PC-3 (cell line): ENCODE results near the gene S100PBP.

Experiments used
- EZH2 ChIP-seq: fragments of 300-600 bp; sonication (generic); IDR thresholded peaks from one replicate; pipeline ENCODE4 v1.6.1; 2017; ENCODE audit warnings: antibody characterized with exemption, mild to moderate bottlenecking, low read length; ENCODE audit not compliant: unreplicated experiment
- EZH2phosphoT487 ChIP-seq: fragments of 300-600 bp; sonication (generic); IDR thresholded peaks from 2 replicates; pipeline ENCODE4 v1.6.1; 2018; ENCODE audit warnings: mild to moderate bottlenecking, antibody characterized with exemption, low read length, borderline replicate concordance
- TF ChIP-seq, protein P1 (sequence below): fragments of 300-600 bp; sonication (generic); conservative IDR thresholded peaks from 2 replicates; pipeline ENCODE4 v1.5.1; 2017; ENCODE audit warnings: antibody characterized with exemption, low read depth, mild to moderate bottlenecking, low read length

DNA sequence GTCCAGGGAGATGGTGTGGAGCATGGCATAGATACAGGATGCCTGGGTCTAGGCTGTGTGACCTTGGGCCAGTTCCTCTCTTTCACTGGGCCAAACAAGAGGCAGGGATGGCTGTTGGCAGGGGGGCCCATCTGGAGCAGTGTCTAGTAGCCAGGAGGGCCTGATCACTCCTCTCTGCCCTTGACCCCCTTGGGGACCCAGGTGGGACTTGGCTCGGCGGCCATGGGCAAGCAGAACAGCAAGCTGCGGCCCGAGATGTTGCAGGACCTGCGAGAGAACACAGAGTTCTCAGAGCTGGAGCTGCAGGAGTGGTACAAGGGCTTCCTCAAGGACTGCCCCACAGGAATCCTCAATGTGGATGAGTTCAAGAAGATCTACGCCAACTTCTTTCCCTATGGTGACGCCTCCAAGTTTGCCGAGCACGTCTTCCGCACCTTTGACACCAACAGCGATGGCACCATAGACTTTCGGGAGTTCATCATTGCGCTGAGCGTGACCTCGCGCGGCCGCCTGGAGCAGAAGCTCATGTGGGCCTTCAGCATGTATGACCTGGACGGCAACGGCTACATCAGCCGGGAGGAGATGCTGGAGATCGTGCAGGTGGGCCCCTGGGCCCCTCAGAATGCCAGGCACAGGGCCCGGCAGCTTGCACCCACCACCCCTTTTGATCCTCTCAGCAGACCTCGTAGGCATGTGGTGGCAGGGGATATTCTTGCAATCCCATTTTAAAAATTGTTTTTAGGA, 71.4 kb downstream of the S100PBP start:
- TF ChIP-seq, protein P1, sequence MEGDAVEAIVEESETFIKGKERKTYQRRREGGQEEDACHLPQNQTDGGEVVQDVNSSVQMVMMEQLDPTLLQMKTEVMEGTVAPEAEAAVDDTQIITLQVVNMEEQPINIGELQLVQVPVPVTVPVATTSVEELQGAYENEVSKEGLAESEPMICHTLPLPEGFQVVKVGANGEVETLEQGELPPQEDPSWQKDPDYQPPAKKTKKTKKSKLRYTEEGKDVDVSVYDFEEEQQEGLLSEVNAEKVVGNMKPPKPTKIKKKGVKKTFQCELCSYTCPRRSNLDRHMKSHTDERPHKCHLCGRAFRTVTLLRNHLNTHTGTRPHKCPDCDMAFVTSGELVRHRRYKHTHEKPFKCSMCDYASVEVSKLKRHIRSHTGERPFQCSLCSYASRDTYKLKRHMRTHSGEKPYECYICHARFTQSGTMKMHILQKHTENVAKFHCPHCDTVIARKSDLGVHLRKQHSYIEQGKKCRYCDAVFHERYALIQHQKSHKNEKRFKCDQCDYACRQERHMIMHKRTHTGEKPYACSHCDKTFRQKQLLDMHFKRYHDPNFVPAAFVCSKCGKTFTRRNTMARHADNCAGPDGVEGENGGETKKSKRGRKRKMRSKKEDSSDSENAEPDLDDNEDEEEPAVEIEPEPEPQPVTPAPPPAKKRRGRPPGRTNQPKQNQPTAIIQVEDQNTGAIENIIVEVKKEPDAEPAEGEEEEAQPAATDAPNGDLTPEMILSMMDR = no peak
- TF ChIP-seq EZH2phosphoT487 (no peak), EZH2 (no peak)
